Small intestine (tissue), 7 donors: ENCODE measurements around the gene CDH5. TPM values are rescaled to one million over a fixed set of nuclear protein-coding genes. Genes with fewer than 3 reads are reported as not detected.
"Not testable (repeated sequence)": the region's sequence is repeated elsewhere in the genome, so short reads cannot be mapped to it uniquely, and the experiment has no call there.

Experiments used
- DNase-seq, 2 donors: peaks; one replicate each; pipeline versions ENCODE4 v3.0.0 to v3.0.0-alpha.2; 2013
- FAIRE-seq: peaks from 2 replicates; lab custom pipeline; 2012; peaks lifted over from hg19 to GRCh38; lab: Jason Lieb, UNC
- H3K27ac ChIP-seq, 3 donors: one replicate each; pipeline ENCODE4 v1.5.1; 2013; ENCODE audit warnings: low read length in 2 of 3, mild to moderate bottlenecking in 2 of 3, control low read depth in 1 of 3, inconsistent platforms in 1 of 3, low read depth in 1 of 3, moderate library complexity in 1 of 3
- H3K27me3 ChIP-seq, 3 donors: one replicate each; pipeline ENCODE4 v1.6.1; 2013; ENCODE audit warnings: low read length in 3 of 3, inconsistent platforms in 1 of 3; ENCODE audit not compliant: control insufficient read depth in 3 of 3, insufficient read depth in 3 of 3
- H3K36me3 ChIP-seq, 3 donors: one replicate each; pipeline ENCODE4 v1.6.1; 2013; ENCODE audit warnings: low read length in 3 of 3, inconsistent platforms in 1 of 3, low read depth in 1 of 3, mild to moderate bottlenecking in 1 of 3, moderate library complexity in 1 of 3; ENCODE audit not compliant: control insufficient read depth in 3 of 3, insufficient read depth in 2 of 3
- H3K4me1 ChIP-seq, 3 donors: one replicate each; pipeline ENCODE4 v1.6.1; 2013; ENCODE audit warnings: low read length in 2 of 3, inconsistent platforms in 1 of 3, low read depth in 1 of 3, mild to moderate bottlenecking in 1 of 3, moderate library complexity in 1 of 3; ENCODE audit not compliant: control insufficient read depth in 3 of 3, insufficient read depth in 2 of 3
- H3K4me3 ChIP-seq, 3 donors: one replicate each; pipeline ENCODE4 v1.5.1; 2013; ENCODE audit warnings: low read length in 3 of 3, control low read depth in 1 of 3, inconsistent platforms in 1 of 3, low read depth in 1 of 3, mild to moderate bottlenecking in 1 of 3, moderate library complexity in 1 of 3
- H3K9me3 ChIP-seq, 2 donors: one replicate each; pipeline ENCODE4 v1.6.1; 2013; ENCODE audit warnings: low read depth in 1 of 2, low read length in 1 of 2; ENCODE audit not compliant: control insufficient read depth in 2 of 2, insufficient read depth in 1 of 2
- WGBS, 3 donors: extraction: QIAGEN DNeasy Blood & Tissue Kit; methylation state at CpG; one replicate each; pipeline ENCODE4 v1.1.7; 2013; 5-methylcytosine and 5-hydroxymethylcytosine counted together
- polyA plus RNA-seq, 4 donors: library from polyadenylated mRNA; stranded (reverse) in 3 of 4; unstranded in 1 of 4; fragments of 200-250 nt in 3 of 4; fragments of 120-200 nt in 1 of 4; gene quantifications; one replicate each; pipeline versions ENCODE4 v1.2.1 to v1.2.3, GENCODE V29; 2013
- donor health status: healthy with polysubstance abuse.
- donor health status: control.
- donor health status: control.
- donor health status: Bipolar disorder and iron deficiency.
- donor health status: healthy.

The CDH5 gene
- polyA plus RNA-seq, 4 donors: 0.45 to 28.8 (median 7.6) TPM

DNA sequence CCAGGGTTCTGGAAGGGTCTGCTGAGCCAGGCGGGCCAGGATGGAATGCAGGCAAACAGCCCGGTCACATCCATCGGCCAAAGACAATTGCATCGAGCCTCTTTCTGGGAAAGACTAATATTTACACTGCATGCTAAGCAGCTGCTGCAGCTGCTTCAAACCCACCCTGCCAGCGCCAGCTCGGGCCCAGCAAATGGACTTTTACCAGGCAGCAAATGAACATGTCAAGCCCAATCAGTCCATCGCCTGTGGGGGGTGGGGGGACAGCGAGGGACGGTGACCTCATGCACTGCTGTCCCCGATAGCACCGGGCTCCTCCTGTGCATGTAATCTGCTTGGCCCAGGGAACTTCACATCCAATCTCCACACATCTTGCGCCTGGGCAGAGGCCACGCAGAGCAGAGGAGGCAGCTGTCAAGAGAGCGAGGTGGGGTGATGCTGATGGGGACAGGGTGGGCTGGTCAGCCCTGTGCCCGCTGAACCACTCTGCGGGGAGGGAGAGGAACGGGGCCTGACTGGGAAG is 39.4 kb upstream of the CDH5 start:
- FAIRE-seq (no peak), DNase-seq (peak; percentile 8 to 56)
- no peaks in the 10 kb centered on the region for H3K27me3 ChIP-seq
- H3K27ac ChIP-seq: peak overlapping the region in 2 of 3 donors; percentile 22 to 42
- H3K4me1 ChIP-seq: peaks cover 0 to 14% (median 0%) of the 10 kb centered on the region in 3 donors
- no peaks in the 10 kb centered on the region for H3K36me3 ChIP-seq
- H3K4me3 ChIP-seq: no peak overlapping the region
- H3K9me3 ChIP-seq: peaks cover 0 to 3% of the 10 kb centered on the region in 2 donors
- 15 to 45% (median 25%) methylated on average over 17 of the region's 17 CpGs for WGBS, 3 donors

DNA sequence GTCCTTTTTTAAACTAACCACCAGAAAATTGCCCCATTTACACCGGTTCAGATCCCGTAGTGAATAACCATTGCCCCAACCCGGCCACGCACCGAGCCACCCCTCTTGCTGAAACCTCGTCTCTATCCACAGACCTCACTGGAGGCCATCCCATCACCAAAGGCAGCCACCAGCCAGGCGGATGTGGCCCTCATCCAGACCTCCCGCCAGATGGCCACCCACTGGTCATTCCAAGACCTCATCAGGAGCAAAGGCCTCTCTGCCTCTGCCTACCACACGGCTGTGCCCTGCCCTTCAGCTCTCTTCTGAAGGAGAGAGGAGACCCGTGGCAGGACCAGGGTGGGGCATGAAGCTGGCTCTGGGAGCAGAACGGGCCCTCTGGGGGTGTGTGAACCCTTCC is 38.2 kb upstream of the CDH5 start:
- H3K9me3 ChIP-seq: peaks cover 0 to 3% of the 10 kb centered on the region in 2 donors
- no peaks in the 10 kb centered on the region for H3K27me3 ChIP-seq
- DNase-seq: no peak
- FAIRE-seq: no peak
- no peak overlapping the region for H3K4me3 ChIP-seq
- H3K27ac ChIP-seq: no peak overlapping the region
- WGBS, 3 donors: 80 to 85% (median 85%) methylated on average over 11 of the region's 11 CpGs
- H3K36me3 ChIP-seq: no peaks in the 10 kb centered on the region
- peaks cover 0 to 14% (median 0%) of the 10 kb centered on the region in 3 donors for H3K4me1 ChIP-seq

DNA sequence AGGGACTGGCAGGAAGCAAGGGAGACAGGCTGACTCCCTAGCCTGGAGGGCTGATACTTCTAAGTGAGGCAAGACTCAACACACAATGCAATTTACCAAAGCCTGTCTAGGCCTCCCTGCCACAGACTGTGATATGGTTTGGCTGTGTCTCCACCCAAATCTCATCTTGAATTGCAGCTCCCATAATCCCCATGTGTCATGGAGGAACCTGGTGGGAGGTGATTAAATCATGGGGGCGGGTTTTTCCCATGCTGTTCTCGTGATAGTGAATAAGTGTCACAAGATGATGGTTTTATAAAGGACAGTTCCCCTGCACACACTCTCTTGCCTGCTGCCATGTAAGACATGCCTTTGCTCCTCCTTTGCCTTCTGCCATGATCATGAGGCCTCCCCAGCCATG is 35.0 kb upstream of the CDH5 start:
- DNase-seq, H3K27me3 ChIP-seq, H3K9me3 ChIP-seq, H3K4me3 ChIP-seq, H3K36me3 ChIP-seq, H3K27ac ChIP-seq, FAIRE-seq: not testable (repeated sequence)
- H3K4me1 ChIP-seq: peaks cover 0 to 10% (median 0%) of the 10 kb centered on the region in 3 donors
- WGBS, 3 donors: 65 to 86% (median 75%) methylated on average over 2 of the region's 2 CpGs

DNA sequence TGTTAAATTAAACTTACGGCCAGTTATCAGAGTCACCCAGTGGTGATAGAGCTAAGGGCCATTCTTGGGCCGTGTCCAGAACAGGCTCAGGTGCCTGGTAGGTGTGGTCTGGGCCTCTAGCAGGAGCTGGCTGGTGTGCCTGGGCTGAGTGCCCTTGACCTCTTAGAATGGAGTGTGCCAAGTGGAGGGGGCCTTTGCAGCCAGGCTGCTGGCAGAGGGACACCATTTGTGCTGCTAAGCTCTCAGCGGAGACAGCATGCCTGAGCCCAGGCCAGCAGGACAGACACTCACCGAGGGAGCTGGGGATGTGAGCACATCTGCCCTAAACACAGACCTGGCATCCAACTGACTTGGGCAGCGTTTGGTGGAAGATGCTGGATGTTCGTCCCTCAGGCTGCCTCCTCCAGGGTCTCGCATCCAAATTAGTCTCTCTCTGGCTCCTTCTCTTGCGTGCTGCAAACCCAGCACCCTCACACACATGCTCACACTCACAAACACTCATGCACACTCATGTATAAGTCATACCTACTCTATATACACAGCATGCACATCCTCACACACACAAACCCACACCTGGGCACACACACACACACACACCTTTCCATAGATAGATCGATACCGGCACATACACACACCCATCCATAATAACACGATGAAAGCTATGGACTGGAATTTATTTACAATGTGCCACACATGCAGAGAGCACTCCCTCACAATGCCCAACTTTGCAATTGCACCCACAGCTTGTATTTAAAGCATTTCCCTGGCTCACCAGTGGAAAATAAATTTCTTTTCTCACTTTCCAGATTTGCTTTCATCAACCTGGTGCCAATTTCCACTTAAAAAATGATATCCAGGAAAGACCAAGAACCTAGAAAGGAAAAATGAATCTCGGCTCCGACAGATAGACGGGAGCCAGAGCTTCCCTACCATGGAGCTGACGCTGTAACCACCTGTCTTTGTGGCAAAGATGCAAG is 33.6 kb upstream of the CDH5 start:
- Histone ChIP-seq H3K4me3 (no peak overlapping the region), H3K27ac (no peak overlapping the region), H3K9me3 (peaks cover 0 to 8% of the 10 kb centered on the region in 2 donors), H3K27me3 (no peaks in the 10 kb centered on the region), H3K4me1 (no peaks in the 10 kb centered on the region), H3K36me3 (no peaks in the 10 kb centered on the region)
- WGBS, 3 donors: 78 to 86% (median 80%) methylated on average over 15 of the region's 15 CpGs
- FAIRE-seq: no peak
- DNase-seq: no peak

DNA sequence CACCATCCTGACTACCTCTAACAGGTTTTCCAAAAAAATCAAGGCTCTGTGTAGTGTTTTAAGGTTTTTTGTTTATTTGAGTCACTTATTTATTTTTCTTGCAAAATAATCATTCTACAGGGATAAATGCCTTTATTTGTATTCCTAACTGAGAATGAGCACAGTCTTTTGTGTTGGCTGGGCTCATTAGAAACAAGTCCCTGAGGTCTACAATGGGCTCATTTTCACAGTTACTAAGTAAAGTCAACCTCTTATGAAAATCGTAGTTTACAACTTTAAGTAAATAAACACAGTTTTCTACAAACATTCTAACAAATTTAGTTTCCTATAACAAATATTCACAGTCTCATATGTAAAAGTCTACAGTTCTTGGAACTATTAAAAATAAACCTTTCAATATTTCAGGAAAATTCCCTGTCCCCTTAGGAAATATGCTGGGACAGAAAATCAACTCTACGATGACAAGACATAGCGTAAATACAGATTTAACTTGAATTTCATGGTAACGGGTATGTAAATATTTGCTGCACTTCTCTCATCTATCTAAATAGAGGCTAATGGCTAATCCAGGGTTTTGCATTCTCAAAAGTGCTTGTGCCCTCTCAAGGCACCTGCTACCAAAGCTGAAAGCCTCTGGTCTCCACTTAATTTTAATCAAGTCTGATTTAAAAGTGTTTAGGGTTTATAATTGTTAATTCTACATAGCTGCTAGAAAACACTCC is 31.5 kb upstream of the CDH5 start:
- FAIRE-seq (no peak), DNase-seq (no peak)
- Histone ChIP-seq H3K4me1 (no peaks in the 10 kb centered on the region), H3K27me3 (no peaks in the 10 kb centered on the region), H3K27ac (no peak overlapping the region), H3K4me3 (no peak overlapping the region), H3K9me3 (peaks cover 0 to 8% of the 10 kb centered on the region in 2 donors), H3K36me3 (no peaks in the 10 kb centered on the region)
- 47 to 58% (median 52%) methylated on average over 4 of the region's 4 CpGs for WGBS, 3 donors

DNA sequence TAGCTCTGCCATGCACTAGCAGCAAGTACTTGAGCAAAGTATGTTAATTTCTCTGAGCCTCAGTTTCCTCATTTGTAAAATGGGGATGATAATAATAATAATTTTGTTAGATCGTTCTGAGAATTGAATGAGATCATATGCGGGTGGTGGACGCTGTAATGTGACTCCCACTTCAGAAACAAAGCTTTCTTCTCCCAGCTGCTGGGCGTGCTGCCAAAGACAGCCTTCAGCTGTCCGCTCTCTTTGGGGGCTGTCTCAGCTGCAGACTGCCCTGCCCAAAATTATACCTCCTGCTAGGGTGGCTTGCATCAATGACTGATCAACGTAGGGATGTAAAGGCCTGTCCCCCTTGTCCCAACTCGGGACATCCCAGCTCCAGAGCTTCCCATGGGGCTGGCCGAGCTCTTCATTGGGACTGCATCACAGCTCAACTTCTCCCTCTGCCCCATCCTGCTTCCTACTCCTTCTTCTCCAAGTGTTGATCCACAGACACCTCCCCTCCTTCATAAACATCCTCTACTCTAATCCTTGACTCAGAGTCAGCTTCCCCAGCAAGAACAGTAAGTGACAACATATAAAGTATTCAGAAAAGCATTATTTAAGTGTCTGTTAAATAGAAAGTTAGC is 30.7 kb upstream of the CDH5 start:
- 41 to 49% (median 42%) methylated on average over 8 of the region's 8 CpGs for WGBS, 3 donors
- no peaks in the 10 kb centered on the region for H3K4me1 ChIP-seq
- no peak overlapping the region for H3K27ac ChIP-seq
- H3K9me3 ChIP-seq: peaks cover 0 to 8% of the 10 kb centered on the region in 2 donors
- FAIRE-seq (no peak), DNase-seq (peak in 1 of 2 donors; percentile 47)
- no peaks in the 10 kb centered on the region for H3K36me3 ChIP-seq
- H3K4me3 ChIP-seq: no peak overlapping the region
- H3K27me3 ChIP-seq: no peaks in the 10 kb centered on the region

DNA sequence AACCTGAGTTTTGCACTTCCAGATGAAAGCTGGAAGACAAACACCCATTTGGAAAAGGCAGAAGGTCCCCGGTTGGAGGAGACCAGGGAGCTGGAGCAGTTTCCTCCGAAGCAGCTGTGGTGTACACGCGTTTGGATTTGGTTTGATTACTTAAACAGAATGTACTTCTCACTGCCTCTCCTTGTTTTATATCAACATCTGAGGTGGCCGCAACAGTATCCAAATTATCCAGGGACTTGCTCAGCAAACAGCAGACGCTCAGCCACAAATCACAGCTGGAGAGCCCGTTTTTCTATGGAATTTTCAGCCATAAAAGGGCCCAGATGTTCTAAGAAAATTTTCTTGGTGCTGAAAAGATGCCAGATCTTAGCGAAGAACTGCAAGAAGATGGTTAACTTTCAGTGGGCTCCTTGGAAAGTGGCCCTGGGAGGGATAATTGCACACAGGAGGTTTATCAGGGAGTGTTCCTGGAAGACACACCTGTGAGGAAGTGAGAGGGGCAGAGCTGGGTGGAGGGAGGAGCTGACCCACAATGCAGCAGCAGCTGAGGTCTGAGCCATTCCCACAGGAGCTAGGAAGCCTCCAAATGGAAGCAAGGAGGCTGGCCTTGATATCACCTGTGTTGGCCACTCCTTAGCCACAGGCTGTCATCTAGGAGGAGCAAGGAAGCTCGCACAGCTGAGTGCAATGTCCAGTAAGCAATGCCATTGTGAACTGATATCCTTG is 28.9 kb upstream of the CDH5 start:
- FAIRE-seq (no peak), DNase-seq (no peak)
- Histone ChIP-seq H3K27ac (peak overlapping the region in 1 of 3 donors; percentile 26), H3K4me3 (no peak overlapping the region), H3K4me1 (no peaks in the 10 kb centered on the region), H3K36me3 (no peaks in the 10 kb centered on the region), H3K9me3 (peaks cover 0 to 5% of the 10 kb centered on the region in 2 donors), H3K27me3 (no peaks in the 10 kb centered on the region)
- WGBS, 3 donors: 61 to 69% (median 67%) methylated on average over 9 of the region's 9 CpGs
